ENCODE measurements around the gene MYO7A.

DNA sequence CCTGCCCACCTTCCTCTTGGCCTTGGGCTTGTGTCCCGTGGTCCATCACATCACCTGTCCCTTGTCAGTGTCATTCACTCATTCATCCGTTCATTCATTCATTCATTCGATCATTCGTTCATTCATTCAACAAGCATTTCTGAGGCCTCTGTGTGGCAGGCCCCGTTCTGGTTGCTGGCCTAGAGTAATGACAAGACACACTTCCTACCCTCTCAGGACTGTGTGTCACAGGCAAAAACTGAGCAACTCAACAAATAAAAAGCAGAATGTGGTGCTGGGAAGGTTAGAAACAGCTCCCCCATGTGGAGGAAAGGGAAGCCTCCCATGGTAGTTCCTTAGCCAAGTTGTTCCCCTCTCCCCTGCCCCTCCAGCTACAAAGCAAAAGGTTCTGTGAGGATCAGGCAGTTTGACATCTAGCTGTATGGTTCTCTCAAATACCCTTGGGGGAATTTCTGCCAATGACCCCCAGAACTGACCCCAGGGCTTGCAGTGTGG lies 27.0 kb upstream of the MYO7A start:
- TF ChIP-seq, protein P1, sequence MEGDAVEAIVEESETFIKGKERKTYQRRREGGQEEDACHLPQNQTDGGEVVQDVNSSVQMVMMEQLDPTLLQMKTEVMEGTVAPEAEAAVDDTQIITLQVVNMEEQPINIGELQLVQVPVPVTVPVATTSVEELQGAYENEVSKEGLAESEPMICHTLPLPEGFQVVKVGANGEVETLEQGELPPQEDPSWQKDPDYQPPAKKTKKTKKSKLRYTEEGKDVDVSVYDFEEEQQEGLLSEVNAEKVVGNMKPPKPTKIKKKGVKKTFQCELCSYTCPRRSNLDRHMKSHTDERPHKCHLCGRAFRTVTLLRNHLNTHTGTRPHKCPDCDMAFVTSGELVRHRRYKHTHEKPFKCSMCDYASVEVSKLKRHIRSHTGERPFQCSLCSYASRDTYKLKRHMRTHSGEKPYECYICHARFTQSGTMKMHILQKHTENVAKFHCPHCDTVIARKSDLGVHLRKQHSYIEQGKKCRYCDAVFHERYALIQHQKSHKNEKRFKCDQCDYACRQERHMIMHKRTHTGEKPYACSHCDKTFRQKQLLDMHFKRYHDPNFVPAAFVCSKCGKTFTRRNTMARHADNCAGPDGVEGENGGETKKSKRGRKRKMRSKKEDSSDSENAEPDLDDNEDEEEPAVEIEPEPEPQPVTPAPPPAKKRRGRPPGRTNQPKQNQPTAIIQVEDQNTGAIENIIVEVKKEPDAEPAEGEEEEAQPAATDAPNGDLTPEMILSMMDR (IDR thresholded peaks at IDR 0.05; ENCODE audit: low read depth, low read length, poor library complexity, severe bottlenecking): peak; percentile 74
- no peak for TF ChIP-seq EZH2phosphoT487 (IDR thresholded peaks at IDR 0.05; ENCODE audit: borderline replicate concordance, low read length)
